Right atrium auricular region (tissue), 2 donors: Measurements from ENCODE around the gene CNDP2. TPM values are rescaled to one million over a fixed set of nuclear protein-coding genes. Genes with fewer than 3 reads are reported as not detected.

Experiments
- DNase-seq: peaks from one replicate; pipeline ENCODE4 v3.0.0-alpha.2; 2019; ENCODE audit warnings: low spot score
- H3K27ac ChIP-seq, 2 donors: fragments of 200-600 bp; sonication (generic); 1 replicate in 1 of 2; 2 replicates in 1 of 2; pipeline ENCODE4 v1.5.1; 2016 to 2019
- H3K27me3 ChIP-seq, 2 donors: fragments of 200-600 bp; sonication (generic); one replicate each; pipeline versions ENCODE4 v1.5.1 to v1.6.0; 2017 to 2019
- H3K36me3 ChIP-seq: fragments of 200-600 bp; sonication (generic); one replicate; pipeline ENCODE4 v1.5.1; 2016
- H3K4me1 ChIP-seq, 2 donors: fragments of 200-600 bp; sonication (generic); one replicate each; pipeline versions ENCODE4 v1.5.1 to v1.6.0; 2017 to 2019
- H3K4me3 ChIP-seq, 2 donors: fragments of 200-600 bp; sonication (generic); 1 replicate in 1 of 2; 2 replicates in 1 of 2; pipeline ENCODE4 v1.5.1; 2017 to 2019; ENCODE audit warnings: mild to moderate bottlenecking in 1 of 2, moderate library complexity in 1 of 2
- H3K9me3 ChIP-seq, 2 donors: fragments of 200-600 bp; sonication (generic); one replicate each; pipeline ENCODE4 v1.5.1; 2019
- total RNA-seq, 2 donors: library from RNA; depleted of rRNA; stranded (reverse); fragments of >200 nt; gene quantifications; one replicate each; pipeline ENCODE4 v1.1.0, GENCODE V29; 2016
- TF ChIP-seq, protein P1 (sequence below), 2 donors: fragments of 200-600 bp; sonication (generic); IDR thresholded peaks; one replicate each; pipeline ENCODE4 v1.5.1; 2019; ENCODE audit warnings: antibody characterized with exemption in 2 of 2

Gene CNDP2
- total RNA-seq, 2 donors from 2014 or later, result 31.2 to 62.6 TPM

DNA sequence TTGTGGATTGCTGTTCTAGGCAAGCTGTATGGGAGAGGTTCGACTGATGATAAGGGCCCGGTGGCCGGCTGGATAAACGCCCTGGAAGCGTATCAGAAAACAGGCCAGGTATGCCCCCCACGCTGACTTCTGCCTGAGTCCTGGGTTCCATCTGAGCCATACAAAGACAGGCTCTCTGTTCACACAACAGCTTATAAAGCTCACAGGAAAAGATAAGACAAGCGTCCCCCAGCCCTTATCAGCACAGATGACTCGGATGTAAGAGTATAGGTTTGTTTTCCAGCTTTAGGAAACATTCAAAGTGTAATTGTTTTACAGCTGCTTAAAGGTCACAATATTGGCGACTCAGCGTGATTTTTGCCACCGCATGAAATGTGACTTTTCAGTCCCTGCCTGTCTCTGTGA is 12.7 kb downstream of the CNDP2 start:
- Histone ChIP-seq H3K27ac (no peak overlapping the region), H3K9me3 (no peaks in the 10 kb centered on the region), H3K27me3 (no peaks in the 10 kb centered on the region), H3K36me3 (peaks cover 90% of the 10 kb centered on the region), H3K4me3 (no peak overlapping the region), H3K4me1 (no peaks in the 10 kb centered on the region)
- DNase-seq, result no peak
- TF ChIP-seq, protein P1, sequence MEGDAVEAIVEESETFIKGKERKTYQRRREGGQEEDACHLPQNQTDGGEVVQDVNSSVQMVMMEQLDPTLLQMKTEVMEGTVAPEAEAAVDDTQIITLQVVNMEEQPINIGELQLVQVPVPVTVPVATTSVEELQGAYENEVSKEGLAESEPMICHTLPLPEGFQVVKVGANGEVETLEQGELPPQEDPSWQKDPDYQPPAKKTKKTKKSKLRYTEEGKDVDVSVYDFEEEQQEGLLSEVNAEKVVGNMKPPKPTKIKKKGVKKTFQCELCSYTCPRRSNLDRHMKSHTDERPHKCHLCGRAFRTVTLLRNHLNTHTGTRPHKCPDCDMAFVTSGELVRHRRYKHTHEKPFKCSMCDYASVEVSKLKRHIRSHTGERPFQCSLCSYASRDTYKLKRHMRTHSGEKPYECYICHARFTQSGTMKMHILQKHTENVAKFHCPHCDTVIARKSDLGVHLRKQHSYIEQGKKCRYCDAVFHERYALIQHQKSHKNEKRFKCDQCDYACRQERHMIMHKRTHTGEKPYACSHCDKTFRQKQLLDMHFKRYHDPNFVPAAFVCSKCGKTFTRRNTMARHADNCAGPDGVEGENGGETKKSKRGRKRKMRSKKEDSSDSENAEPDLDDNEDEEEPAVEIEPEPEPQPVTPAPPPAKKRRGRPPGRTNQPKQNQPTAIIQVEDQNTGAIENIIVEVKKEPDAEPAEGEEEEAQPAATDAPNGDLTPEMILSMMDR (IDR thresholded peaks at IDR 0.05), result no peak

DNA sequence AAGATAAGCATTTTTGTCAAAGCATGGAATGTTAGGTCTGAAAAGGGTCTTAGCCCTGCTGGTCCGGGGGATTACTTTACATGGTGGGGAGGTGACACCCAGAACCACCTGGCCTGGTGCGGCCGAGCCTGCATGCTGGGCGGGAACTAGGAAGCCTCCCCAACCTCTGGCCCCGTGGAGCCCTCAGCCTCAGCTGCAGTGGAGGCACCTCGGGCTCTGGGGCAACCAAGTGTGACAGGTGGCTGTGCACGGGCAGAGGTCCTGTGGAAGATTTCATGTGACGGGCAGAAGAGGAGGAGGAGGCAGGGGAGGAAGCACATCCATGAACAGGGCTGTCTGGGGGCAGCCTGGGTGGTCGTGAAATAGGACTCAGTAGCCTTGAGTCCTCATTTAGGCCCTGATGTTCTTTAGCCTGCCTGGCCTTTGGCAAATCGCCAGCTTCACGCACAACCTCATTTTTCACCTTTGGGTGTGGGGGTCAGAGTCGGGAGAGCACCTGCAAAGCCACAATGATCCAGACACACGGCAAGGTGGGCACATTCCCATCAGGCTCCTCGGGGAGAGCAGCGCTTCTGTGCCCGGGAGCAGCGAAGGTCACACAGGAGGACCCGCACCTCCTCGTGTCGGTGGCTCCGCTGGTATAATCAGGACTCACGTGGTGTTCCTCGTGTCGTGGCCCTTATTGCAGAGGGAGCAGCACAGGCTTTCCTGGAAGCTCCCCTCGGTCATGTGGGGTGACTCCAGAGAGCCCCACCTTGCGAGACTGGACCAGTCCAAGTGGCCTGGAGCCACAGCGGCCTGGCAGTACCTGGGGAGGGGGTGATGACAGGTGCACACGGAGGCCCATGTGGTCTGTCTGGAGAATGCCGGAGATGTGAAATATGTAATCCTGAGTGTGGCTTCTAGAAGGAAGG is 13.9 kb downstream of the CNDP2 start:
- H3K27me3 ChIP-seq, result no peaks in the 10 kb centered on the region
- no peak for DNase-seq
- TF ChIP-seq, protein P1 (IDR thresholded peaks at IDR 0.05), result no peak
- H3K4me1 ChIP-seq, result no peaks in the 10 kb centered on the region
- H3K4me3 ChIP-seq, result no peak overlapping the region
- H3K27ac ChIP-seq, result no peak overlapping the region
- peaks cover 82% of the 10 kb centered on the region for H3K36me3 ChIP-seq
- no peaks in the 10 kb centered on the region for H3K9me3 ChIP-seq

DNA sequence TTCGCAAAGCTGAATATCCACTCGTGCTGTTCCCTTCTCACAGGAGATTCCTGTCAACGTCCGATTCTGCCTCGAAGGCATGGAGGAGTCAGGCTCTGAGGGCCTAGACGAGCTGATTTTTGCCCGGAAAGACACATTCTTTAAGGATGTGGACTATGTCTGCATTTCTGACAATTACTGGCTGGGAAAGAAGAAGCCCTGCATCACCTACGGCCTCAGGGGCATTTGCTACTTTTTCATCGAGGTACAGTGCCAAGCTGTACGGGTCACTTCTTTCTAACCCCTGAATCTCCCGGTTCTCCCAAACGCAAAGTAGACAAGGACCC is 14.6 kb downstream of the CNDP2 start:
- no peak for DNase-seq
- TF ChIP-seq, protein P1 (IDR thresholded peaks at IDR 0.05), result no peak
- Histone ChIP-seq H3K4me3 (no peak overlapping the region), H3K27ac (no peak overlapping the region), H3K4me1 (no peaks in the 10 kb centered on the region), H3K9me3 (no peaks in the 10 kb centered on the region), H3K36me3 (peaks cover 81% of the 10 kb centered on the region), H3K27me3 (no peaks in the 10 kb centered on the region)

DNA sequence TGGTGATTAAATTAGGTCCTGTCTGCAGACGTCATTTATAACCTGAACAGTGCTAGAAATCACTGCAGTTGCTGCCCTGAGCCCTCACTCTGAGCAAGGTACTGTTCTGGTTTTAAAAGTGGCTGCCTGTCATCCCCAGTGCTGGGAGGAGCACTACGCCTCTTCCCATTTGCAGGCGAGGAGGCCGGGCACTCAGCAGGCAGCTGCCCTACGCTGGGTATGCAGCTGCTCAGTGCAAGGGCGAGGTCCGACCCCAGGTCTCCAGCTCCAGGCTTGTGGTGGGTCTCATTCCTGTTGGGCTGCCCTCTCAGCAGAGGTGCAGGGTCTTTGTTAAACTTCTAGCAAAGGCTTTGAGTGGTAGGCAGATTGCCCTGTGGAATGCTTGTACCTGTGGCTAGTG is 15.7 kb downstream of the CNDP2 start:
- Histone ChIP-seq H3K9me3 (no peaks in the 10 kb centered on the region), H3K4me1 (no peaks in the 10 kb centered on the region), H3K27ac (no peak overlapping the region), H3K27me3 (no peaks in the 10 kb centered on the region), H3K4me3 (no peak overlapping the region), H3K36me3 (peaks cover 83% of the 10 kb centered on the region)
- DNase-seq, result no peak
- TF ChIP-seq, protein P1 (IDR thresholded peaks at IDR 0.05), result no peak

DNA sequence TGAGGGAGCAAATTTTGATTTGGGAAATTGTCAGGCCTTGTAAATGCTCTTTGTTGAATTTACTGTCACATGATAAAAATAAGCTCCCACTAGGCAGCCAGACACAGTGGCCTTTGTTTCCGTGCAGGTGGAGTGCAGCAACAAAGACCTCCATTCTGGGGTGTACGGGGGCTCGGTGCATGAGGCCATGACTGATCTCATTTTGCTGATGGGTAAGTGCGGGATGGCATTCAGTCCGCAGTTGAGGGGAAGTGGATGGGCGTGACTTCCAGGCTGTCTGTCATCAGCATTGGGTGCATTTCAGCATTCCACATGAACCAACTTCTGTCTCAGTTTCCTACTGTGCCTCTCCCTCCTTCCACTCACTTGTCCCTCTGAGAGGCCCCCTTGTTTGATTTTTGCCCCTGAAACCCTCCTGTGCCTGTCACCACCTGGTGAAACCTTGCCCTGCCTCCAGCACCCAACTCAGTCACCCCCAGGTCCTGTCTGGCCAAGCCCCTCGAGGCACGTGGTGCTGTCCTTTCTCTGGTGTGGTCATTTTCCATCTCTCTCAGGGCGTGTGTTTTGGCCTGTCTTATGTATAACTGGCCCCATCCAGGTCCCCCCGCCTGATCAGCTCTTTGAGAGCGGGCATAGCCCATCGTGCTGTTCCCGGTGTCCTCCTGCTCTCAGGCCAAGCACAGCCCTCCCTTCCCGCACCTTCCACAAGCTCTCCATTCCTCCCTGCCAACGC is 16.3 kb downstream of the CNDP2 start:
- H3K9me3 ChIP-seq, result no peaks in the 10 kb centered on the region
- no peaks in the 10 kb centered on the region for H3K4me1 ChIP-seq
- no peak overlapping the region for H3K27ac ChIP-seq
- TF ChIP-seq, protein P1 (IDR thresholded peaks at IDR 0.05), result no peak
- H3K4me3 ChIP-seq, result no peak overlapping the region
- DNase-seq, result no peak
- H3K36me3 ChIP-seq, result peaks cover 84% of the 10 kb centered on the region
- H3K27me3 ChIP-seq, result no peaks in the 10 kb centered on the region
